Suprapubic skin (tissue), 4 donors: Measurements from ENCODE around the gene GATAD2A.

Experiments
- CTCF ChIP-seq, 2 donors: fragments of 200-600 bp in 1 of 2; fragments of 450-650 bp in 1 of 2; sonication (generic) in 1 of 2; IDR thresholded peaks; one replicate each; pipeline ENCODE4 v1.5.1; 2016 to 2019; ENCODE audit warnings: antibody characterized with exemption in 2 of 2, mild to moderate bottlenecking in 1 of 2, moderate library complexity in 1 of 2
- EP300 ChIP-seq: sonication (generic); formaldehyde crosslinking; IDR thresholded peaks from one replicate; pipeline ENCODE4 v1.6.1; 2017; ENCODE audit warnings: antibody characterized with exemption
- POLR2A ChIP-seq, 2 donors: fragments of 450-650 bp; IDR thresholded peaks; one replicate each; pipeline ENCODE4 v1.6.1; 2017; ENCODE audit warnings: antibody characterized with exemption in 2 of 2, mild to moderate bottlenecking in 2 of 2, moderate library complexity in 2 of 2
- POLR2AphosphoS5 ChIP-seq, 3 donors: sonication (generic); formaldehyde crosslinking; IDR thresholded peaks; one replicate each; pipeline ENCODE4 v1.6.1; 2017; ENCODE audit warnings: antibody characterized with exemption in 3 of 3

- no peak for TF ChIP-seq POLR2A (IDR thresholded peaks at IDR 0.05)
- TF ChIP-seq EP300 = no peak
- no peak for TF ChIP-seq CTCF (IDR thresholded peaks at IDR 0.05)
- TF ChIP-seq POLR2AphosphoS5 (IDR thresholded peaks at IDR 0.05) = no peak
Measured at GRCh38 chr19:19468424-19469050, 63.1 kb downstream of the GATAD2A start.
